ENCODE data around the gene THEM4.
"Not testable (repeated sequence)": the region's sequence is repeated elsewhere in the genome, so short reads cannot be mapped to it uniquely, and the experiment has no call there.

- not testable (repeated sequence) for TF ChIP-seq CTCF (IDR thresholded peaks at IDR 0.05); EZH2 (IDR thresholded peaks at IDR 0.05; ENCODE audit: borderline replicate concordance, insufficient read depth, low read depth, low read length, poor library complexity, severe bottlenecking)
Measured at GRCh38 chr1:151883898-151884297, 25.4 kb downstream of the THEM4 start.

Measured in B cell (primary cell).